WTC11 (cell line): ENCODE measurements around the gene AGXT. TPM values are rescaled to one million over a fixed set of nuclear protein-coding genes. Genes with fewer than 3 reads are reported as not detected.

Experiments
- ATAC-seq: fragments of 200-7000 bp; cut with Tn5 transposase; 2 replicates; pipeline ENCODE4 v1.10.0; 2021; ENCODE audit warnings: mild to moderate bottlenecking, moderate library complexity
- CTCF ChIA-PET: fragments of 300-600 bp; sonication (Branson Sonifier 250); formaldehyde crosslinking; loops from one replicate; lab custom pipeline; 2021; ENCODE audit warnings: antibody characterized with exemption; lab: Charles Lee
- POLR2A ChIA-PET: fragments of 350-600 bp; sonication (Branson Sonifier 250); formaldehyde crosslinking; loops from one replicate; lab custom pipeline; 2021; ENCODE audit warnings: antibody characterized with exemption; lab: Charles Lee
- DNase-seq: peaks from one replicate; pipeline ENCODE4 v3.0.0; 2021; ENCODE audit warnings: low spot score
- H3K27ac Mint-ChIP-seq: 2 replicates; pipeline ENCODE4 v1.8.0; 2021; ENCODE audit warnings: mixed read lengths
- H3K27me3 Mint-ChIP-seq: 2 replicates; pipeline ENCODE4 v1.8.0; 2021; ENCODE audit warnings: low read depth, mild to moderate bottlenecking, moderate library complexity, mixed read lengths
- H3K36me3 Mint-ChIP-seq: 2 replicates; pipeline ENCODE4 v1.8.0; 2021; ENCODE audit warnings: mixed read lengths
- H3K4me1 Mint-ChIP-seq: 2 replicates; pipeline ENCODE4 v1.8.0; 2022; ENCODE audit warnings: mixed read lengths
- H3K4me3 Mint-ChIP-seq: 2 replicates; pipeline ENCODE4 v1.8.0; 2021; ENCODE audit warnings: mild to moderate bottlenecking, moderate library complexity, mixed read lengths
- H3K9me3 Mint-ChIP-seq: 2 replicates; pipeline ENCODE4 v1.8.0; 2021; ENCODE audit warnings: mixed read lengths
- JAZF1 ChIP-seq: fragments of 250-450 bp; sonication (Bioruptor Pico); IDR thresholded peaks from 2 replicates; pipeline ENCODE4 v1.9.0; 2021; ENCODE audit warnings: moderate library complexity, mild to moderate bottlenecking, inconsistent platforms
- JUN ChIP-seq: sonication (generic); formaldehyde crosslinking; IDR thresholded peaks from 2 replicates; pipeline ENCODE4 v1.8.0; 2023; ENCODE audit warnings: mild to moderate bottlenecking, missing genetic modification reagents
- ZNF263 ChIP-seq: sonication (generic); formaldehyde crosslinking; IDR thresholded peaks from 2 replicates; pipeline ENCODE4 v1.8.1; 2022; ENCODE audit warnings: low read depth, mild to moderate bottlenecking, moderate library complexity, missing genetic modification reagents
- ZNF396 ChIP-seq: fragments of 250-450 bp; sonication (Bioruptor Pico); IDR thresholded peaks from 2 replicates; pipeline ENCODE4 v1.8.0; 2021; ENCODE audit warnings: mild to moderate bottlenecking, moderate library complexity, borderline replicate concordance
- total RNA-seq: library from RNA; stranded (reverse); gene quantifications from 3 replicates; pipeline ENCODE4 v1.2.3, GENCODE V29; 2021
- TF ChIP-seq, protein P1 (sequence below): sonication (generic); formaldehyde crosslinking; IDR thresholded peaks from 2 replicates; pipeline ENCODE4 v1.8.0; 2022; ENCODE audit warnings: mild to moderate bottlenecking, missing genetic modification reagents
- TF ChIP-seq, protein P2 (sequence below): sonication (generic); formaldehyde crosslinking; IDR thresholded peaks from 2 replicates; pipeline ENCODE4 v1.8.0; 2022; ENCODE audit warnings: mild to moderate bottlenecking, missing genetic modification reagents
- TF ChIP-seq, protein P3 (sequence below): sonication (generic); formaldehyde crosslinking; IDR thresholded peaks from 2 replicates; pipeline ENCODE4 v1.8.0; 2022; ENCODE audit warnings: missing genetic modification reagents
- TF ChIP-seq, protein P4 (sequence below): sonication (generic); formaldehyde crosslinking; IDR thresholded peaks from 2 replicates; pipeline ENCODE4 v1.8.1; 2023; ENCODE audit warnings: mild to moderate bottlenecking, missing genetic modification reagents, borderline replicate concordance
- TF ChIP-seq, protein P5 (sequence below): sonication (generic); formaldehyde crosslinking; IDR thresholded peaks from 2 replicates; pipeline ENCODE4 v1.8.1; 2023; ENCODE audit warnings: mild to moderate bottlenecking, missing genetic modification reagents

AGXT gene
- total RNA-seq, 1 experiment from 2014 or later = 0.24 TPM

DNA sequence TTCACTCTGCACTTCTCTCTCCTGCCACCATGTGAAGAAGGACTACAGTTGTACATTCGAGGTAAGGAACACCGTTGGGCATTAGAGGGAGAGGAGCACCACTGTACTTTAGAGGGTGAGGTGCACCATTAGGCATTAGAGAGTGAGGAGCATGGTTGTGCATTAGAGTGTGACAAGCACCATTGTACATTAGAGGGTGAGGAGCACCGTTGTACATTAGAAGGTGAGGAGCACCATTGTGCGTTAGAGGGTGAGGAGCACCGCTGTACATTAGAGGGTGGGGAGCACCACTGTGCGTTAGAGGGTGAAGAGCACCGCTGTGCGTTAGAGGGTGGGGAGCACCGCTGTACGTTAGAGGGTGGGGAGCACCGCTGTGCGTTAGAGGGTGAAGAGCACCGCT, 20.8 kb upstream of the AGXT start:
- peaks cover 18% of the 10 kb centered on the region for H3K36me3 Mint-ChIP-seq
- POLR2A ChIA-PET = no interaction called here
- H3K9me3 Mint-ChIP-seq = peaks cover 34% of the 10 kb centered on the region
- DNase-seq (no peak), ATAC-seq (no peak)
- H3K27me3 Mint-ChIP-seq = peaks cover 7% of the 10 kb centered on the region
- CTCF ChIA-PET = no interaction called here
- peaks cover 29% of the 10 kb centered on the region for H3K4me1 Mint-ChIP-seq
- TF ChIP-seq, protein P1, sequence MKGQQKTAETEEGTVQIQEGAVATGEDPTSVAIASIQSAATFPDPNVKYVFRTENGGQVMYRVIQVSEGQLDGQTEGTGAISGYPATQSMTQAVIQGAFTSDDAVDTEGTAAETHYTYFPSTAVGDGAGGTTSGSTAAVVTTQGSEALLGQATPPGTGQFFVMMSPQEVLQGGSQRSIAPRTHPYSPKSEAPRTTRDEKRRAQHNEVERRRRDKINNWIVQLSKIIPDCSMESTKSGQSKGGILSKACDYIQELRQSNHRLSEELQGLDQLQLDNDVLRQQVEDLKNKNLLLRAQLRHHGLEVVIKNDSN (CRISPR knock-in tag) = no peak
- TF ChIP-seq, protein P2, sequence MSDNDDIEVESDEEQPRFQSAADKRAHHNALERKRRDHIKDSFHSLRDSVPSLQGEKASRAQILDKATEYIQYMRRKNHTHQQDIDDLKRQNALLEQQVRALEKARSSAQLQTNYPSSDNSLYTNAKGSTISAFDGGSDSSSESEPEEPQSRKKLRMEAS (CRISPR knock-in tag) = no peak
- TF ChIP-seq JAZF1 = no peak
- no peak for TF ChIP-seq ZNF396 (CRISPR knock-in tag)
- peak; percentile 29; the same call in 1 of the 2 replicates for TF ChIP-seq ZNF263
- no peak overlapping the region for H3K4me3 Mint-ChIP-seq
- H3K27ac Mint-ChIP-seq = no peak overlapping the region

DNA sequence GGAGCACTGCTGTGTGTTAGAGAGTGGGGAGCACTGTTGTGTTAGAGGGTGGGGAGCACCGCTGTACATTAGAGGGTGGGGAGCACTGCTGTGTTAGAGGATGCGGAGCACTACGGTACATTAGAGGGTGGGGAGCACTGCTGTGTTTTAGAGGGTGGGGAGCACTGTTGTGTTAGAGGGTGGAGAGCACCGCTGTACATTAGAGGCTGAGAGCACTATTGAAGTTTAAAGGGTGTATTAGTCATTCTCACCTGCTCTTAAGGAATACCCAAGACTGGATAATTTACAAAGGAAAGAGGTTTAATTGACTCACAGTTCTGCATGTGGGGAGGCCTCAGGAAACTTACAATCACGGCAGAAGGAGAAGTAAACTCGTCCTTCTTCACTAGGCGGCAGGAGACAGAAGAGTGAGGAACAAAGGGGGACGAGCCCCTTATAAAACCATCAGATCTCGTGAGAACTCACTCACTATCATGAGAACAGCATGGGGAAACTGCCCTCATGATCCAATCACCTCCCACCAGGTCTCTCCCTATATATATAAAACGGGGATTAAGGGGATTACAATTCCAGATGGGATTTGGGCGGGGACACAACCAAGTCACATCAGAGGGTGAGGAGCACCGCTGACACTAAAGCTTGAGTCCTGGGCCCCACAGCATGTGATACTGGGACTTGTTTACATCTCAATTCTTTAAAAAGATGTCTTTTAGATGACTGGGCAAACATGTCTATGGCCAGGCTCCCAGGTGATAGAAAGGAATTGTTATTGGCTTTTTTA, 19.5 kb upstream of the AGXT start:
- ATAC-seq (no peak), DNase-seq (no peak)
- H3K27me3 Mint-ChIP-seq = peaks cover 7% of the 10 kb centered on the region
- H3K27ac Mint-ChIP-seq = no peak overlapping the region
- peaks cover 36% of the 10 kb centered on the region for H3K9me3 Mint-ChIP-seq
- peaks cover 20% of the 10 kb centered on the region for H3K4me1 Mint-ChIP-seq
- ChIA-PET CTCF (no interaction called here), POLR2A (no interaction called here)
- H3K36me3 Mint-ChIP-seq = peaks cover 19% of the 10 kb centered on the region
- peak; percentile 57; the same call in 1 of the 2 replicates for TF ChIP-seq ZNF263
- TF ChIP-seq, protein P3, sequence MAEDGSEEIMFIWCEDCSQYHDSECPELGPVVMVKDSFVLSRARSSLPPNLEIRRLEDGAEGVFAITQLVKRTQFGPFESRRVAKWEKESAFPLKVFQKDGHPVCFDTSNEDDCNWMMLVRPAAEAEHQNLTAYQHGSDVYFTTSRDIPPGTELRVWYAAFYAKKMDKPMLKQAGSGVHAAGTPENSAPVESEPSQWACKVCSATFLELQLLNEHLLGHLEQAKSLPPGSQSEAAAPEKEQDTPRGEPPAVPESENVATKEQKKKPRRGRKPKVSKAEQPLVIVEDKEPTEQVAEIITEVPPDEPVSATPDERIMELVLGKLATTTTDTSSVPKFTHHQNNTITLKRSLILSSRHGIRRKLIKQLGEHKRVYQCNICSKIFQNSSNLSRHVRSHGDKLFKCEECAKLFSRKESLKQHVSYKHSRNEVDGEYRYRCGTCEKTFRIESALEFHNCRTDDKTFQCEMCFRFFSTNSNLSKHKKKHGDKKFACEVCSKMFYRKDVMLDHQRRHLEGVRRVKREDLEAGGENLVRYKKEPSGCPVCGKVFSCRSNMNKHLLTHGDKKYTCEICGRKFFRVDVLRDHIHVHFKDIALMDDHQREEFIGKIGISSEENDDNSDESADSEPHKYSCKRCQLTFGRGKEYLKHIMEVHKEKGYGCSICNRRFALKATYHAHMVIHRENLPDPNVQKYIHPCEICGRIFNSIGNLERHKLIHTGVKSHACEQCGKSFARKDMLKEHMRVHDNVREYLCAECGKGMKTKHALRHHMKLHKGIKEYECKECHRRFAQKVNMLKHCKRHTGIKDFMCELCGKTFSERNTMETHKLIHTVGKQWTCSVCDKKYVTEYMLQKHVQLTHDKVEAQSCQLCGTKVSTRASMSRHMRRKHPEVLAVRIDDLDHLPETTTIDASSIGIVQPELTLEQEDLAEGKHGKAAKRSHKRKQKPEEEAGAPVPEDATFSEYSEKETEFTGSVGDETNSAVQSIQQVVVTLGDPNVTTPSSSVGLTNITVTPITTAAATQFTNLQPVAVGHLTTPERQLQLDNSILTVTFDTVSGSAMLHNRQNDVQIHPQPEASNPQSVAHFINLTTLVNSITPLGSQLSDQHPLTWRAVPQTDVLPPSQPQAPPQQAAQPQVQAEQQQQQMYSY (CRISPR knock-in tag) = no peak
- no peak overlapping the region for H3K4me3 Mint-ChIP-seq

DNA sequence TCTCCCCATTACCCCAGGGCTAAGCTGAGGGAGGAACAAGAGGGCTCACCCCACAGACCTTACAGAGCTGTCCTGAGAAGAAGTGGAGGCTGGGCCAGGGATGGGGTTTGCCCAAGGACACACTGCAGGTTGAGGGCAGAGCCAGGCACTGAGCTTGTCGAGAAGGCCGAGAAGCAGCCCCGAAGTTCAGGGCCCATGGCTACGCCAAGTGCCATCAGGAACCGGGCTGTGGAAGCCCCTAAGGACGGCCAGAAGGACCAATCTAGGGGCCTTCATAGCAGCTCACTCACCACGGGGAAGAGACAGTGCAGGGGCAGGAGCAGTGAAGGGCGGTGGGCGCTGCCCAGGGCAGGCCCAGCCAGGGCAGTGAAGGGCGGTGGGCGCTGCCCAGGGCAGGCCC, 18.6 kb upstream of the AGXT start:
- Mint-ChIP-seq H3K36me3 (peaks cover 18% of the 10 kb centered on the region), H3K9me3 (peaks cover 36% of the 10 kb centered on the region), H3K27me3 (peaks cover 4% of the 10 kb centered on the region), H3K4me3 (no peak overlapping the region), H3K4me1 (peaks cover 15% of the 10 kb centered on the region), H3K27ac (no peak overlapping the region; the same call in 1 of the 2 replicates)
- ATAC-seq (no peak), DNase-seq (no peak)
- ChIA-PET CTCF (interaction anchor here (0.9 kb wide), 1 partner anchor 10 kb away, joined by 3 read pairs; no protein-coding TSS in a partner anchor), POLR2A (no interaction called here)
- TF ChIP-seq JUN = no peak
- TF ChIP-seq, protein P4, sequence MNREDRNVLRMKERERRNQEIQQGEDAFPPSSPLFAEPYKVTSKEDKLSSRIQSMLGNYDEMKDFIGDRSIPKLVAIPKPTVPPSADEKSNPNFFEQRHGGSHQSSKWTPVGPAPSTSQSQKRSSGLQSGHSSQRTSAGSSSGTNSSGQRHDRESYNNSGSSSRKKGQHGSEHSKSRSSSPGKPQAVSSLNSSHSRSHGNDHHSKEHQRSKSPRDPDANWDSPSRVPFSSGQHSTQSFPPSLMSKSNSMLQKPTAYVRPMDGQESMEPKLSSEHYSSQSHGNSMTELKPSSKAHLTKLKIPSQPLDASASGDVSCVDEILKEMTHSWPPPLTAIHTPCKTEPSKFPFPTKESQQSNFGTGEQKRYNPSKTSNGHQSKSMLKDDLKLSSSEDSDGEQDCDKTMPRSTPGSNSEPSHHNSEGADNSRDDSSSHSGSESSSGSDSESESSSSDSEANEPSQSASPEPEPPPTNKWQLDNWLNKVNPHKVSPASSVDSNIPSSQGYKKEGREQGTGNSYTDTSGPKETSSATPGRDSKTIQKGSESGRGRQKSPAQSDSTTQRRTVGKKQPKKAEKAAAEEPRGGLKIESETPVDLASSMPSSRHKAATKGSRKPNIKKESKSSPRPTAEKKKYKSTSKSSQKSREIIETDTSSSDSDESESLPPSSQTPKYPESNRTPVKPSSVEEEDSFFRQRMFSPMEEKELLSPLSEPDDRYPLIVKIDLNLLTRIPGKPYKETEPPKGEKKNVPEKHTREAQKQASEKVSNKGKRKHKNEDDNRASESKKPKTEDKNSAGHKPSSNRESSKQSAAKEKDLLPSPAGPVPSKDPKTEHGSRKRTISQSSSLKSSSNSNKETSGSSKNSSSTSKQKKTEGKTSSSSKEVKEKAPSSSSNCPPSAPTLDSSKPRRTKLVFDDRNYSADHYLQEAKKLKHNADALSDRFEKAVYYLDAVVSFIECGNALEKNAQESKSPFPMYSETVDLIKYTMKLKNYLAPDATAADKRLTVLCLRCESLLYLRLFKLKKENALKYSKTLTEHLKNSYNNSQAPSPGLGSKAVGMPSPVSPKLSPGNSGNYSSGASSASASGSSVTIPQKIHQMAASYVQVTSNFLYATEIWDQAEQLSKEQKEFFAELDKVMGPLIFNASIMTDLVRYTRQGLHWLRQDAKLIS (CRISPR knock-in tag) = no peak

DNA sequence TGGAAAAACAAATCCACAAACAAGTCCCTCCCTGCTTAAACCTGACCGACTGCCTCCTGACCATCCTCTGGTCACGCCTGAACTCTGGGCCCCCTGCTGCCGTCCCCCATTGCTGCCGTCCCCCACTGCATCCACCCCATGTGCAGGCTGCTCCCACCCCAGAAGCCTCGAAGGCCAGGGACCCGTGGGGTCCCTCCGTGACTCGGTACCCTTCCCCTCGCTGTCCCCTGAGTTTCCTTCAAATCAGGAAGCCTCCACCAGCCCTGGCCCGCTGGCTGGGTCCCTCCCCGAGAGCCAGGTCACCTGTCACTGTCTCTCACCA, 17.9 kb upstream of the AGXT start:
- ChIA-PET POLR2A (no interaction called here), CTCF (interaction anchor here (0.6 to 1.5 kb wide), 36 partner anchors 10 to 541 kb away, joined by 3 to 38 read pairs (median 5); partner anchors contain the start of gene PASK)
- Mint-ChIP-seq H3K27ac (0 out of 2 replicates have a peak overlapping the region, but pooled peaks have one; percentile 53), H3K4me3 (no peak overlapping the region), H3K36me3 (peaks cover 14% of the 10 kb centered on the region), H3K9me3 (peaks cover 31% of the 10 kb centered on the region), H3K4me1 (peaks cover 12% of the 10 kb centered on the region), H3K27me3 (no peaks in the 10 kb centered on the region; the same call in none of the 2 replicates)
- TF ChIP-seq, protein P5, sequence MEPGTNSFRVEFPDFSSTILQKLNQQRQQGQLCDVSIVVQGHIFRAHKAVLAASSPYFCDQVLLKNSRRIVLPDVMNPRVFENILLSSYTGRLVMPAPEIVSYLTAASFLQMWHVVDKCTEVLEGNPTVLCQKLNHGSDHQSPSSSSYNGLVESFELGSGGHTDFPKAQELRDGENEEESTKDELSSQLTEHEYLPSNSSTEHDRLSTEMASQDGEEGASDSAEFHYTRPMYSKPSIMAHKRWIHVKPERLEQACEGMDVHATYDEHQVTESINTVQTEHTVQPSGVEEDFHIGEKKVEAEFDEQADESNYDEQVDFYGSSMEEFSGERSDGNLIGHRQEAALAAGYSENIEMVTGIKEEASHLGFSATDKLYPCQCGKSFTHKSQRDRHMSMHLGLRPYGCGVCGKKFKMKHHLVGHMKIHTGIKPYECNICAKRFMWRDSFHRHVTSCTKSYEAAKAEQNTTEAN = no peak
- ATAC-seq (no peak), DNase-seq (no peak)
